ENCODE measurements around the gene FAM200C. TPM values are rescaled to one million over a fixed set of nuclear protein-coding genes. Genes with fewer than 3 reads are reported as not detected.

FAM200C gene
- total and polyA plus RNA-seq, 9 of the 15 experiments (the other 6 are each of a cell fraction or from before 2014, with no cell fraction given): 1.3 to 7.0 (median 1.8) TPM

GRCh38 chr5:160375166-160375565 lies 24.7 kb downstream of the FAM200C start:
- Histone ChIP-seq H3K4me3 (no peak overlapping the region), H3K79me2 (ENCODE audit: control insufficient read depth, insufficient read depth, low read length) (no peaks in the 10 kb centered on the region), H2AFZ (ENCODE audit: low read depth, low read length) (no peak overlapping the region), H3K36me3 (ENCODE audit: control insufficient read depth, insufficient read depth, low read length) (no peaks in the 10 kb centered on the region), H4K20me1 (replicated peaks; ENCODE audit: control insufficient read depth, insufficient read depth, low read length) (0 out of 2 replicates have a peak, but pooled peaks cover 6% of the 10 kb centered on the region), H3K9ac (ENCODE audit: insufficient read depth in 1 of 2, low read depth in 2 of 2, low read length in 2 of 2) (no peak overlapping the region), H3K4me2 (ENCODE audit: insufficient read depth, low read length) (no peak overlapping the region), H3K27me3 (ENCODE audit: control insufficient read depth in 2 of 2, insufficient read depth in 2 of 2, low read length in 2 of 2) (peaks cover 16 to 29% of the 10 kb centered on the region in 2 experiments), H3K9me3 (replicated peaks; ENCODE audit: control insufficient read depth, insufficient read depth, low read depth, low read length) (no peaks in the 10 kb centered on the region), H3K27ac (ENCODE audit: extremely low read depth, low read depth, low read length) (no peak overlapping the region), H3K9me1 (ENCODE audit: control insufficient read depth, insufficient read depth, low read length) (peaks cover 3% of the 10 kb centered on the region), H3K4me1 (replicated peaks in 1 of 2; ENCODE audit: control insufficient read depth in 2 of 2, insufficient read depth in 2 of 2, low read length in 2 of 2) (peaks cover 5% of the 10 kb centered on the region in 2 experiments; a peak in 2 of 5 replicates)
- intact Hi-C loops (cut with micrococcal nuclease) (no loop called here), in situ Hi-C loops (cut with MboI) (no loop called here)
- TF ChIP-seq U2AF1 (optimal IDR thresholded peaks at IDR 0.05; ENCODE audit: low read depth, low read length) (no peak), HMGN3 (IDR thresholded peaks at IDR 0.05; ENCODE audit: borderline replicate concordance, extremely low read depth, insufficient read length, low read depth, low read length) (no peak)
- POLR2A ChIA-PET: no interaction called here
- BruUV-seq (replicated peaks): no TSS peak
- FAIRE-seq (no peak), ATAC-seq (no peak), DNase-seq (ENCODE audit: extremely low read depth in 1 of 4, low spot score in 3 of 4) (no peak)
- CTCF ChIA-PET (ENCODE audit: low intra/inter-chr PET ratio): no interaction called here

- no peak overlapping the region for H3K4me3 ChIP-seq
- POLR2A ChIA-PET: interaction anchor here (0.6 kb wide), 2 partner anchors 659 to 872 kb away, joined by 3 read pairs; no protein-coding TSS in a partner anchor
- H4K20me1 ChIP-seq (replicated peaks; ENCODE audit: control insufficient read depth, insufficient read depth, low read length): 0 out of 2 replicates have a peak, but pooled peaks cover 6% of the 10 kb centered on the region
- DNase-seq (ENCODE audit: extremely low read depth in 1 of 4, low spot score in 3 of 4) (no peak), FAIRE-seq (no peak), ATAC-seq (no peak)
- H3K27ac ChIP-seq (ENCODE audit: extremely low read depth, low read depth, low read length): no peak overlapping the region
- no peaks in the 10 kb centered on the region for H3K79me2 ChIP-seq (ENCODE audit: control insufficient read depth, insufficient read depth, low read length)
- intact Hi-C loops (cut with micrococcal nuclease) (no loop called here), in situ Hi-C loops (cut with MboI) (no loop called here)
- H3K9ac ChIP-seq (ENCODE audit: insufficient read depth in 1 of 2, low read depth in 2 of 2, low read length in 2 of 2): no peak overlapping the region
- H3K4me1 ChIP-seq (replicated peaks in 1 of 2; ENCODE audit: control insufficient read depth in 2 of 2, insufficient read depth in 2 of 2, low read length in 2 of 2): peaks cover 6% of the 10 kb centered on the region in 2 experiments; a peak in 4 of 5 replicates
- peaks cover 34 to 37% of the 10 kb centered on the region in 2 experiments for H3K27me3 ChIP-seq (ENCODE audit: control insufficient read depth in 2 of 2, insufficient read depth in 2 of 2, low read length in 2 of 2)
- no peak overlapping the region for H2AFZ ChIP-seq (ENCODE audit: low read depth, low read length)
- no TSS peak for BruUV-seq (replicated peaks)
- CTCF ChIA-PET (ENCODE audit: low intra/inter-chr PET ratio): no interaction called here
- H3K36me3 ChIP-seq (ENCODE audit: control insufficient read depth, insufficient read depth, low read length): no peaks in the 10 kb centered on the region
- H3K9me3 ChIP-seq (replicated peaks; ENCODE audit: control insufficient read depth, insufficient read depth, low read depth, low read length): no peaks in the 10 kb centered on the region
- no peaks in the 10 kb centered on the region for H3K9me1 ChIP-seq (ENCODE audit: control insufficient read depth, insufficient read depth, low read length)
- H3K4me2 ChIP-seq (ENCODE audit: insufficient read depth, low read length): no peak overlapping the region
- TF ChIP-seq NFIC (IDR thresholded peaks at IDR 0.05) (no peak), ELF1 (tag; IDR thresholded peaks at IDR 0.05) (no peak), NFATC3 (IDR thresholded peaks at IDR 0.05) (no peak), ZZZ3 (IDR thresholded peaks at IDR 0.05) (no peak), NR2F6 (CRISPR knock-in tag; IDR thresholded peaks at IDR 0.05) (no peak), SIN3B (IDR thresholded peaks at IDR 0.05; ENCODE audit: low read depth) (no peak), POLR2G (IDR thresholded peaks at IDR 0.05; ENCODE audit: low read depth, low read length) (no peak), ZNF232 (CRISPR knock-in tag; IDR thresholded peaks at IDR 0.05) (no peak), DPF2 (IDR thresholded peaks at IDR 0.05) (no peak), ARID4B (CRISPR knock-in tag; IDR thresholded peaks at IDR 0.05) (no peak), ZBTB2 (IDR thresholded peaks at IDR 0.05) (no peak)
These were observed 28.6 kb downstream of the FAM200C start for GRCh38 chr5:160371294-160371693.

Measured in K562 (cell line).